Neuronal stem cell (in vitro differentiated cells): ENCODE data around the gene OR13J1.

Experiments used
- DNase-seq: peaks from one replicate; pipeline ENCODE4 v3.0.0-alpha.2; 2013; ENCODE audit warnings: low spot score
- H2AFZ ChIP-seq: one replicate; pipeline ENCODE4 v1.6.1; 2013; ENCODE audit warnings: mild to moderate bottlenecking, low read length, inconsistent platforms
- H2AK5ac ChIP-seq: 2 replicates; pipeline ENCODE4 v1.6.1; 2013; ENCODE audit warnings: low read depth, mild to moderate bottlenecking, inconsistent platforms, low read length, moderate library complexity, mixed read lengths
- H2BK120ac ChIP-seq: 2 replicates; pipeline ENCODE4 v1.6.1; 2013; ENCODE audit warnings: low read depth, mild to moderate bottlenecking, inconsistent platforms, low read length, moderate library complexity, mixed read lengths
- H2BK12ac ChIP-seq: one replicate; pipeline ENCODE4 v1.6.1; 2013; ENCODE audit warnings: low read length, inconsistent platforms
- H2BK15ac ChIP-seq: 2 replicates; pipeline ENCODE4 v1.6.1; 2013; ENCODE audit warnings: mild to moderate bottlenecking, low read length, inconsistent platforms, mixed read lengths
- H2BK5ac ChIP-seq: one replicate; pipeline ENCODE4 v1.6.1; 2013; ENCODE audit warnings: inconsistent platforms, mild to moderate bottlenecking, low read length, moderate library complexity
- H3K14ac ChIP-seq: one replicate; pipeline ENCODE4 v1.6.1; 2013; ENCODE audit warnings: low read length, inconsistent platforms
- H3K18ac ChIP-seq: 2 replicates; pipeline ENCODE4 v1.6.1; 2013; ENCODE audit warnings: low read length, inconsistent platforms
- H3K23ac ChIP-seq: 2 replicates; pipeline ENCODE4 v1.6.1; 2013; ENCODE audit warnings: low read depth, mild to moderate bottlenecking, mixed read lengths, low read length, inconsistent platforms; ENCODE audit not compliant: poor library complexity
- H3K27ac ChIP-seq: replicated peaks from 3 replicates; pipeline ENCODE4 v1.5.1; 2013; ENCODE audit warnings: low read length, inconsistent platforms
- H3K27me3 ChIP-seq, 3 experiments: 2 replicates each; pipeline ENCODE4 v1.6.1; 2013; ENCODE audit warnings: low read length in 3 of 3, mild to moderate bottlenecking in 2 of 3, inconsistent platforms in 1 of 3, low read depth in 1 of 3, mixed read lengths in 1 of 3, moderate library complexity in 1 of 3; ENCODE audit not compliant: control insufficient read depth in 3 of 3, insufficient read depth in 3 of 3
- H3K36me3 ChIP-seq, 2 donors: replicated peaks in 1 of 2; 2 replicates each; pipeline ENCODE4 v1.6.1; 2013; ENCODE audit warnings: low read length in 2 of 2; ENCODE audit not compliant: control insufficient read depth in 2 of 2, insufficient read depth in 2 of 2
- H3K4ac ChIP-seq: 2 replicates; pipeline ENCODE4 v1.6.1; 2013; ENCODE audit warnings: inconsistent platforms, mild to moderate bottlenecking, low read length, moderate library complexity
- H3K4me1 ChIP-seq, 2 donors: 1 replicate in 1 of 2; 2 replicates in 1 of 2; pipeline ENCODE4 v1.6.1; 2013; ENCODE audit warnings: low read length in 2 of 2, low read depth in 1 of 2; ENCODE audit not compliant: control insufficient read depth in 2 of 2, insufficient read depth in 1 of 2
- H3K4me2 ChIP-seq: one replicate; pipeline ENCODE4 v1.6.1; 2013; ENCODE audit warnings: mild to moderate bottlenecking, low read length, inconsistent platforms; ENCODE audit not compliant: insufficient read depth, poor library complexity, severe bottlenecking
- H3K4me3 ChIP-seq, 2 donors: 2 replicates each; pipeline ENCODE4 v1.5.1; 2013; ENCODE audit warnings: low read length in 2 of 2, mild to moderate bottlenecking in 2 of 2, inconsistent platforms in 1 of 2, moderate library complexity in 1 of 2
- H3K79me1 ChIP-seq: one replicate; pipeline ENCODE4 v1.6.1; 2013; ENCODE audit warnings: low read depth, mild to moderate bottlenecking, inconsistent platforms, low read length, moderate library complexity
- H3K9ac ChIP-seq: one replicate; pipeline ENCODE4 v1.6.1; 2013; ENCODE audit warnings: mild to moderate bottlenecking, low read depth, low read length, inconsistent platforms; ENCODE audit not compliant: poor library complexity
- H3K9me3 ChIP-seq, 2 donors: replicated peaks in 1 of 2; 2 replicates each; pipeline versions ENCODE3 to v1.6.1; 2013; ENCODE audit warnings: low read length in 2 of 2, mild to moderate bottlenecking in 2 of 2, inconsistent platforms in 1 of 2, low read depth in 1 of 2, mixed read lengths in 1 of 2, moderate library complexity in 1 of 2; ENCODE audit not compliant: control insufficient read depth in 2 of 2, insufficient read depth in 1 of 2
- H4K8ac ChIP-seq: one replicate; pipeline ENCODE4 v1.6.1; 2013; ENCODE audit warnings: low read depth, mild to moderate bottlenecking, inconsistent platforms, low read length, moderate library complexity
- H4K91ac ChIP-seq: one replicate; pipeline ENCODE4 v1.6.1; 2013; ENCODE audit warnings: low read length, low read depth, mild to moderate bottlenecking, inconsistent platforms; ENCODE audit not compliant: poor library complexity
- WGBS, 2 donors: extraction: QIAGEN DNeasy Blood & Tissue Kit; methylation state at CpG; one replicate each; pipeline ENCODE4 v1.1.7; 2013; ENCODE audit warnings: missing lambda C conversion rate in 2 of 2, mixed read lengths in 1 of 2; ENCODE audit not compliant: insufficient read length in 2 of 2, insufficient replicate concordance in 1 of 2; ENCODE audit errors: extremely low coverage in 2 of 2; 5-methylcytosine and 5-hydroxymethylcytosine counted together

The OR13J1 gene

GRCh38 chr9:35858458-35858857, 11.7 kb downstream of the OR13J1 start:
- DNase-seq, result no peak
- no peak overlapping the region for H2AK5ac ChIP-seq
- H3K4me3 ChIP-seq, result no peak overlapping the region
- WGBS, 2 donors, result no CpG with 5 or more reads among the region's 5 CpGs
- no peak overlapping the region for H2BK120ac ChIP-seq
- no peak overlapping the region for H2BK5ac ChIP-seq
- H3K79me1 ChIP-seq, result no peaks in the 10 kb centered on the region
- no peak overlapping the region for H3K9ac ChIP-seq
- no peak overlapping the region for H3K18ac ChIP-seq
- H2BK12ac ChIP-seq, result no peak overlapping the region
- no peak overlapping the region for H3K14ac ChIP-seq
- H3K27ac ChIP-seq, result no peak overlapping the region
- H3K27me3 ChIP-seq, result peaks cover 0 to 1% (median 0%) of the 10 kb centered on the region in 3 experiments
- no peak overlapping the region for H2BK15ac ChIP-seq
- no peaks in the 10 kb centered on the region for H3K9me3 ChIP-seq
- H3K4ac ChIP-seq, result no peak overlapping the region
- H2AFZ ChIP-seq, result no peak overlapping the region
- no peak overlapping the region for H4K91ac ChIP-seq
- H3K36me3 ChIP-seq, result no peaks in the 10 kb centered on the region
- H3K4me2 ChIP-seq, result no peak overlapping the region
- no peak overlapping the region for H3K23ac ChIP-seq
- peaks cover 0 to 10% of the 10 kb centered on the region in 2 donors for H3K4me1 ChIP-seq
- no peak overlapping the region for H4K8ac ChIP-seq

GRCh38 chr9:35856882-35857281, 13.3 kb downstream of the OR13J1 start:
- Histone ChIP-seq H3K4ac (no peak overlapping the region), H2BK120ac (no peak overlapping the region), H2AK5ac (no peak overlapping the region), H3K4me1 (peaks cover 0 to 10% of the 10 kb centered on the region in 2 donors), H3K27me3 (no peaks in the 10 kb centered on the region), H3K4me2 (no peak overlapping the region), H4K8ac (no peak overlapping the region), H2AFZ (no peak overlapping the region), H3K9me3 (no peaks in the 10 kb centered on the region), H3K4me3 (no peak overlapping the region), H3K9ac (no peak overlapping the region), H2BK5ac (no peak overlapping the region), H3K36me3 (peaks cover 0 to 7% of the 10 kb centered on the region in 2 donors), H3K14ac (no peak overlapping the region), H3K23ac (no peak overlapping the region), H3K18ac (no peak overlapping the region), H2BK12ac (no peak overlapping the region), H3K79me1 (no peaks in the 10 kb centered on the region), H4K91ac (no peak overlapping the region), H2BK15ac (no peak overlapping the region), H3K27ac (no peak overlapping the region)
- no peak for DNase-seq
- WGBS, 2 donors, result no CpG with 5 or more reads among the region's 5 CpGs

GRCh38 chr9:35856206-35856605, 14.0 kb downstream of the OR13J1 start:
- Histone ChIP-seq H2BK12ac (no peak overlapping the region), H3K18ac (no peak overlapping the region), H3K4ac (no peak overlapping the region), H3K79me1 (no peaks in the 10 kb centered on the region), H2AK5ac (no peak overlapping the region), H3K36me3 (peaks cover 0 to 7% of the 10 kb centered on the region in 2 donors), H3K4me3 (no peak overlapping the region), H3K4me1 (peaks cover 0 to 8% of the 10 kb centered on the region in 2 donors), H3K14ac (no peak overlapping the region), H2BK120ac (no peak overlapping the region), H2BK5ac (no peak overlapping the region), H3K27me3 (no peaks in the 10 kb centered on the region), H3K4me2 (no peak overlapping the region), H3K27ac (no peak overlapping the region), H2AFZ (no peak overlapping the region), H4K8ac (no peak overlapping the region), H2BK15ac (no peak overlapping the region), H3K23ac (no peak overlapping the region), H3K9ac (no peak overlapping the region), H3K9me3 (no peaks in the 10 kb centered on the region), H4K91ac (no peak overlapping the region)
- no peak for DNase-seq
- no CpG with 5 or more reads among the region's 3 CpGs for WGBS, 2 donors

GRCh38 chr9:35854091-35854762, 16.0 kb downstream of the OR13J1 start:
- H3K9me3 ChIP-seq, result no peaks in the 10 kb centered on the region
- no CpG with 5 or more reads among the region's 7 CpGs for WGBS, 2 donors
- H3K36me3 ChIP-seq, result peaks cover 0 to 16% of the 10 kb centered on the region in 2 donors

More at GRCh38 chr9:35854091-35854762, 16.0 kb downstream of the OR13J1 start:
- Histone ChIP-seq H4K8ac (no peak overlapping the region), H3K14ac (no peak overlapping the region), H3K9ac (no peak overlapping the region), H2AK5ac (no peak overlapping the region), H2BK120ac (no peak overlapping the region), H2BK5ac (no peak overlapping the region), H2AFZ (no peak overlapping the region), H4K91ac (no peak overlapping the region), H2BK12ac (no peak overlapping the region), H3K4me1 (peaks cover 0 to 6% of the 10 kb centered on the region in 2 donors), H3K4me2 (no peak overlapping the region), H3K18ac (no peak overlapping the region), H3K27ac (no peak overlapping the region), H2BK15ac (no peak overlapping the region), H3K4me3 (no peak overlapping the region), H3K4ac (no peak overlapping the region), H3K79me1 (no peaks in the 10 kb centered on the region), H3K27me3 (no peaks in the 10 kb centered on the region), H3K23ac (no peak overlapping the region)
- no peak for DNase-seq
